K562 (cell line): ENCODE data around the gene PDIA5. TPM values are rescaled to one million over a fixed set of nuclear protein-coding genes. Genes with fewer than 3 reads are reported as not detected.

Experiments used
- ATAC-seq: fragments of 200-7000 bp; cut with Tn5 transposase; 3 replicates; pipeline ENCODE4 v1.9.1; 2020; ENCODE audit warnings: moderate library complexity
- BruUV-seq: library from RNA; stranded (reverse); fragments of 400-500 nt; replicated peaks from 2 replicates; lab custom pipeline; 2021; lab: Mats Ljungman, UMichigan
- CTCF ChIA-PET: fragments of 300-600 bp; formaldehyde crosslinking; extraction: SDS; loops from one replicate; lab custom pipeline; 2021; ENCODE audit warnings: low intra/inter-chr PET ratio; lab: Yijun Ruan, JAX
- POLR2A ChIA-PET: fragments of 300-600, 350-650 bp; sonication (Branson Sonifier 250); formaldehyde crosslinking; extraction: SDS; loops from one replicate; lab custom pipeline; 2021; ENCODE audit warnings: antibody characterized with exemption, inconsistent platforms; lab: Yijun Ruan, JAX
- DNase-seq, 4 experiments: peaks; one replicate each; pipeline versions ENCODE4 v3.0.0 to v3.0.0-alpha.2; 2011 to 2018; ENCODE audit warnings: low spot score in 3 of 4, mixed read lengths in 3 of 4; ENCODE audit errors: extremely low read depth in 1 of 4
- FAIRE-seq: peaks from 2 replicates; lab custom pipeline; 2011; peaks lifted over from hg19 to GRCh38; lab: Jason Lieb, UNC
- H2AFZ ChIP-seq: 2 replicates; pipeline ENCODE4 v1.6.0; 2011; ENCODE audit warnings: low read depth, low read length, control low read depth, inconsistent platforms
- H3K27ac ChIP-seq: fragments of 200-600 bp; 3 replicates; pipeline ENCODE4 v1.8.0; 2011; ENCODE audit warnings: low read depth, mild to moderate bottlenecking, control low read depth, inconsistent platforms, low read length, moderate library complexity, mixed read lengths; ENCODE audit errors: extremely low read depth
- H3K27me3 ChIP-seq, 2 experiments: fragments of 300-600 bp in 1 of 2; 2 replicates in 1 of 2; 3 replicates in 1 of 2; pipeline versions ENCODE4 v1.6.0 to v1.8.0; 2011; ENCODE audit warnings: inconsistent platforms in 2 of 2, low read length in 2 of 2, mild to moderate bottlenecking in 1 of 2, mixed read lengths in 1 of 2, moderate library complexity in 1 of 2; ENCODE audit not compliant: control insufficient read depth in 2 of 2, insufficient read depth in 2 of 2
- H3K36me3 ChIP-seq: fragments of 300-600 bp; 3 replicates; pipeline ENCODE4 v1.8.0; 2011; ENCODE audit warnings: mild to moderate bottlenecking, low read length, inconsistent platforms; ENCODE audit not compliant: control insufficient read depth, insufficient read depth
- H3K4me1 ChIP-seq, 2 experiments: fragments of 200-600 bp in 1 of 2; replicated peaks in 1 of 2; 2 replicates in 1 of 2; 3 replicates in 1 of 2; pipeline versions ENCODE4 v1.5.1 to v1.8.0; 2011; ENCODE audit warnings: inconsistent platforms in 2 of 2, low read length in 2 of 2, mild to moderate bottlenecking in 1 of 2, mixed read lengths in 1 of 2, moderate library complexity in 1 of 2; ENCODE audit not compliant: control insufficient read depth in 2 of 2, insufficient read depth in 2 of 2
- H3K4me2 ChIP-seq: 2 replicates; pipeline ENCODE4 v1.6.1; 2011; ENCODE audit warnings: low read length, control low read depth, inconsistent platforms, mixed read lengths; ENCODE audit not compliant: insufficient read depth
- H3K4me3 ChIP-seq: fragments of 200-600 bp; sonication (generic), shearing (Covaris generic); 2 replicates; pipeline ENCODE4 v1.5.1; 2016; ENCODE audit warnings: control low read depth, inconsistent platforms
- H3K79me2 ChIP-seq: fragments of 200-600 bp; 3 replicates; pipeline ENCODE4 v1.8.0; 2011; ENCODE audit warnings: low read length, inconsistent platforms; ENCODE audit not compliant: control insufficient read depth, insufficient read depth
- H3K9ac ChIP-seq, 2 experiments: 2 replicates each; pipeline versions ENCODE4 v1.6.0 to v1.6.1; 2011; ENCODE audit warnings: low read depth in 2 of 2, low read length in 2 of 2, control low read depth in 1 of 2, inconsistent platforms in 1 of 2, mild to moderate bottlenecking in 1 of 2, mixed read lengths in 1 of 2; ENCODE audit not compliant: insufficient read depth in 1 of 2
- H3K9me1 ChIP-seq: one replicate; pipeline ENCODE4 v1.6.0; 2011; ENCODE audit warnings: inconsistent platforms, mild to moderate bottlenecking, low read length, moderate library complexity; ENCODE audit not compliant: control insufficient read depth, insufficient read depth
- H3K9me3 ChIP-seq: replicated peaks from 2 replicates; pipeline ENCODE4 v1.5.1; 2011; ENCODE audit warnings: low read depth, low read length, inconsistent platforms; ENCODE audit not compliant: control insufficient read depth, insufficient read depth
- H4K20me1 ChIP-seq: replicated peaks from 2 replicates; pipeline ENCODE4 v1.6.1; 2011; ENCODE audit warnings: low read length, inconsistent platforms, mixed read lengths; ENCODE audit not compliant: control insufficient read depth, insufficient read depth
- CREBBP ChIP-seq: IDR thresholded peaks from one replicate; pipeline ENCODE4 v1.6.1; 2012; ENCODE audit warnings: low read depth, mild to moderate bottlenecking, control low read depth, inconsistent platforms, low read length
- DDX20 ChIP-seq: fragments of 450-650 bp; IDR thresholded peaks from 2 replicates; pipeline ENCODE4 v1.6.1; 2016; ENCODE audit warnings: missing genetic modification characterization, low read depth, mild to moderate bottlenecking, missing compliant biosample characterization, moderate library complexity
- IRF2 ChIP-seq: sonication (generic); formaldehyde crosslinking; IDR thresholded peaks from 2 replicates; pipeline ENCODE4 v1.8.1; 2022; ENCODE audit warnings: mild to moderate bottlenecking, missing genetic modification reagents
- MCM7 ChIP-seq, 2 experiments: fragments of 450-650 bp; IDR thresholded peaks; 2 replicates each; pipeline ENCODE4 v1.6.1; 2016 to 2018
- ZNF407 ChIP-seq: fragments of 450-650 bp; IDR thresholded peaks from 2 replicates; pipeline ENCODE4 v1.6.1; 2016; ENCODE audit warnings: low read depth
- ZNF695 ChIP-seq: fragments of 450-650 bp; formaldehyde crosslinking; IDR thresholded peaks from 2 replicates; pipeline ENCODE4 v1.4.0; 2020; ENCODE audit warnings: mild to moderate bottlenecking, moderate library complexity
- WGBS: fragments of 100-300 bp; shearing (Covaris generic); methylation state at CpG from one replicate; pipeline ENCODE4 v1.1.6; 2016; ENCODE audit warnings: low coverage, mixed read lengths; ENCODE audit not compliant: insufficient coverage; ENCODE audit errors: missing lambda C conversion rate; 5-methylcytosine and 5-hydroxymethylcytosine counted together
- in situ Hi-C: fragments of 300-500 bp; cut with MboI; formaldehyde crosslinking; loops from 4 replicates; pipeline ENCODE4 v1.15.0; 2018; ENCODE audit warnings: inconsistent platforms, mixed read lengths
- intact Hi-C: fragments of 100-400 bp; cut with micrococcal nuclease; formaldehyde crosslinking; loops from 2 replicates; pipeline ENCODE4 v1.14.2; 2022
- polyA plus RNA-seq, 8 experiments: library from polyadenylated mRNA; depleted of rRNA in 4 of 8; stranded (reverse) in 5 of 8; unstranded in 3 of 8; fragments of >200 nt; fragmentation: Nextera tagmentation in 2 of 8; fragmentation: Illumina TruSeq in 1 of 8; extraction: Ambion mirVana in 2 of 8; extraction: Trizol in 1 of 8; gene quantifications; 2 replicates each; pipeline versions ENCODE4 v1.2.1 to v1.2.3, GENCODE V29; 2011 to 2014; ENCODE audit warnings: inconsistent platforms in 1 of 8, missing spikeins in 1 of 8
- total RNA-seq, 7 experiments: library from RNA; depleted of rRNA in 6 of 7; stranded (reverse); fragments of >200 nt in 6 of 7; fragmentation: Illumina TruSeq in 2 of 7; extraction: Trizol in 2 of 7; gene quantifications; 2 replicates each; pipeline versions ENCODE4 v1.2.1 to v1.2.3, GENCODE V29; 2011 to 2021; ENCODE audit warnings: low replicate concordance in 1 of 7
- TF ChIP-seq, protein P1 (sequence below): fragments of 450-650 bp; IDR thresholded peaks from 2 replicates; pipeline ENCODE4 v1.6.1; 2014; ENCODE audit warnings: low read depth, mild to moderate bottlenecking, moderate library complexity, borderline replicate concordance
- TF ChIP-seq, protein P2 (sequence below): fragments of 450-650 bp; formaldehyde crosslinking; conservative IDR thresholded peaks from 2 replicates; pipeline ENCODE4 v1.4.0; 2022; ENCODE audit warnings: mild to moderate bottlenecking, missing genetic modification characterization

Gene PDIA5
- total and polyA plus RNA-seq, 9 of the 15 experiments (the other 6 are each of a cell fraction or from before 2014, with no cell fraction given): 3.4 to 31.8 (median 19.6) TPM

GRCh38 chr3:123070510-123070909 lies 3.7 kb downstream of the PDIA5 start:
- intact Hi-C loops (no loop called here), in situ Hi-C loops (no loop called here)
- FAIRE-seq (no peak), ATAC-seq (no peak), DNase-seq (no peak)
- POLR2A ChIA-PET: interaction anchor here (2.0 kb wide), 1 partner anchor 11 kb away, joined by 9 read pairs; no protein-coding TSS in a partner anchor
- Histone ChIP-seq H3K4me2 (no peak overlapping the region), H3K36me3 (peaks cover 6% of the 10 kb centered on the region; the same call in 1 of the 3 replicates), H3K9me1 (peaks cover 15% of the 10 kb centered on the region), H3K4me3 (no peak overlapping the region), H3K4me1 (peaks cover 26 to 34% of the 10 kb centered on the region in 2 experiments), H3K79me2 (peaks cover 85% of the 10 kb centered on the region), H4K20me1 (peaks cover 46% of the 10 kb centered on the region), H3K27ac (no peak overlapping the region), H3K9ac (peak overlapping the region in 1 of 2 experiments; percentile 73; a peak in 1 of 4 replicates), H3K9me3 (no peaks in the 10 kb centered on the region), H2AFZ (no peak overlapping the region), H3K27me3 (no peaks in the 10 kb centered on the region)
- TF ChIP-seq, protein P1, sequence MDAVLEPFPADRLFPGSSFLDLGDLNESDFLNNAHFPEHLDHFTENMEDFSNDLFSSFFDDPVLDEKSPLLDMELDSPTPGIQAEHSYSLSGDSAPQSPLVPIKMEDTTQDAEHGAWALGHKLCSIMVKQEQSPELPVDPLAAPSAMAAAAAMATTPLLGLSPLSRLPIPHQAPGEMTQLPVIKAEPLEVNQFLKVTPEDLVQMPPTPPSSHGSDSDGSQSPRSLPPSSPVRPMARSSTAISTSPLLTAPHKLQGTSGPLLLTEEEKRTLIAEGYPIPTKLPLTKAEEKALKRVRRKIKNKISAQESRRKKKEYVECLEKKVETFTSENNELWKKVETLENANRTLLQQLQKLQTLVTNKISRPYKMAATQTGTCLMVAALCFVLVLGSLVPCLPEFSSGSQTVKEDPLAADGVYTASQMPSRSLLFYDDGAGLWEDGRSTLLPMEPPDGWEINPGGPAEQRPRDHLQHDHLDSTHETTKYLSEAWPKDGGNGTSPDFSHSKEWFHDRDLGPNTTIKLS: no peak
- TF ChIP-seq DDX20 (tag) (no peak), ZNF695 (CRISPR knock-in tag) (no peak), CREBBP (no peak), MCM7 (IDR thresholded peaks at IDR 0.05) (no peak), IRF2 (CRISPR knock-in tag) (no peak), ZNF407 (no peak)
- TF ChIP-seq, protein P2, sequence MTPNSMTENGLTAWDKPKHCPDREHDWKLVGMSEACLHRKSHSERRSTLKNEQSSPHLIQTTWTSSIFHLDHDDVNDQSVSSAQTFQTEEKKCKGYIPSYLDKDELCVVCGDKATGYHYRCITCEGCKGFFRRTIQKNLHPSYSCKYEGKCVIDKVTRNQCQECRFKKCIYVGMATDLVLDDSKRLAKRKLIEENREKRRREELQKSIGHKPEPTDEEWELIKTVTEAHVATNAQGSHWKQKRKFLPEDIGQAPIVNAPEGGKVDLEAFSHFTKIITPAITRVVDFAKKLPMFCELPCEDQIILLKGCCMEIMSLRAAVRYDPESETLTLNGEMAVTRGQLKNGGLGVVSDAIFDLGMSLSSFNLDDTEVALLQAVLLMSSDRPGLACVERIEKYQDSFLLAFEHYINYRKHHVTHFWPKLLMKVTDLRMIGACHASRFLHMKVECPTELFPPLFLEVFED: no peak
- 67% methylated on average over 8 of the region's 8 CpGs for WGBS
- CTCF ChIA-PET: no interaction called here
- no TSS peak for BruUV-seq
